Measurements from ENCODE around the gene IMMP2L.

The IMMP2L gene

DNA sequence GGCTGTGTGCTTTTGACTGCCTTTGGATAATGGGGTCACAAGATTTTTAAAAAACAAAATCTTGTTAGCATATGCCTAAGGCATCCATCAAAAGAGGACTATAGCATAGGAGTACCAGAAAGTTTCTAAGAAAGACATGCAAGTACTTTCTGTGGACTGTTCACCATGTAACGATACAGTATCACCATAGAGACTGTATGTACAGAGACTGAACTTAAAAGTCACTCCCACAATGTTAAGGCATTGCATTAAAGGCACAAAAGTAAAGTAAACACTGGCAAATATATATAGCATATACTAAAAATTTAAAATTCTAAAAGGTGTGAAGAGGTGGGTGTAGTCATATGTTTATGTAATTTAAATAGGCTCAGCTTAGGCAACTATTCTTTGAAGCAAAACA lies 190.9 kb downstream of the IMMP2L start:
- no peak overlapping the region for H3K4me3 ChIP-seq (ENCODE audit: low read length, poor library complexity, severe bottlenecking)
- no peaks in the 10 kb centered on the region for H3K79me2 ChIP-seq (ENCODE audit: insufficient read depth, low read length)

DNA sequence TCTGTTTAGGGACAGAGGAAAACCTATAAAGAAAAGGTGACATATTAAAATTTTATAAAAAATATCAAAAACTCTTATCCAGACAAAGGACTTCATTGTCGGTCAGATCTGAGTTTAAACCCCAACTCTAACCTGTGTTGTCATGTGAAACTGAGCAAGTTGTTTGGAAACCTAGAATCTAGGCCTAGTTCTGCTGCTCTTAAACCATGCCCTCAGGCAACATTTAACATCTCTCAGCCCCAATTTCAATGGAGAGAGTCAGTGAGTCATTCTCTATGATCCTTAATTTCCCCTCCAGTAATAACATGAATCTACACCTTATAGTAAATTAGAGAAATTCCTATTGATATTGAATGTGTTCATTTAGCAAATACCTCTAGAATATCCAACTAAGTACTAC lies 192.3 kb downstream of the IMMP2L start:
- H3K4me3 ChIP-seq (ENCODE audit: low read length, poor library complexity, severe bottlenecking) = no peak overlapping the region
- no peaks in the 10 kb centered on the region for H3K27me3 ChIP-seq (ENCODE audit: insufficient read depth, low read length, poor library complexity, severe bottlenecking)
- no peak overlapping the region for H2AFZ ChIP-seq (ENCODE audit: low read length)
- no peak overlapping the region for H3K9ac ChIP-seq (ENCODE audit: low read depth, low read length, poor library complexity, severe bottlenecking)
- no peaks in the 10 kb centered on the region for H3K79me2 ChIP-seq (ENCODE audit: insufficient read depth, low read length)
- TF ChIP-seq, protein P1, sequence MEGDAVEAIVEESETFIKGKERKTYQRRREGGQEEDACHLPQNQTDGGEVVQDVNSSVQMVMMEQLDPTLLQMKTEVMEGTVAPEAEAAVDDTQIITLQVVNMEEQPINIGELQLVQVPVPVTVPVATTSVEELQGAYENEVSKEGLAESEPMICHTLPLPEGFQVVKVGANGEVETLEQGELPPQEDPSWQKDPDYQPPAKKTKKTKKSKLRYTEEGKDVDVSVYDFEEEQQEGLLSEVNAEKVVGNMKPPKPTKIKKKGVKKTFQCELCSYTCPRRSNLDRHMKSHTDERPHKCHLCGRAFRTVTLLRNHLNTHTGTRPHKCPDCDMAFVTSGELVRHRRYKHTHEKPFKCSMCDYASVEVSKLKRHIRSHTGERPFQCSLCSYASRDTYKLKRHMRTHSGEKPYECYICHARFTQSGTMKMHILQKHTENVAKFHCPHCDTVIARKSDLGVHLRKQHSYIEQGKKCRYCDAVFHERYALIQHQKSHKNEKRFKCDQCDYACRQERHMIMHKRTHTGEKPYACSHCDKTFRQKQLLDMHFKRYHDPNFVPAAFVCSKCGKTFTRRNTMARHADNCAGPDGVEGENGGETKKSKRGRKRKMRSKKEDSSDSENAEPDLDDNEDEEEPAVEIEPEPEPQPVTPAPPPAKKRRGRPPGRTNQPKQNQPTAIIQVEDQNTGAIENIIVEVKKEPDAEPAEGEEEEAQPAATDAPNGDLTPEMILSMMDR (conservative IDR thresholded peaks at IDR 0.05; ENCODE audit: low read length) = no peak
- TF ChIP-seq EZH2phosphoT487 (IDR thresholded peaks at IDR 0.05; ENCODE audit: borderline replicate concordance) = no peak
- no peak overlapping the region for H3K4me2 ChIP-seq (ENCODE audit: low read depth, low read length, poor library complexity, severe bottlenecking)
- no peaks in the 10 kb centered on the region for H4K20me1 ChIP-seq (ENCODE audit: insufficient read depth, low read length, poor library complexity, severe bottlenecking)
- no peaks in the 10 kb centered on the region for H3F3A ChIP-seq (ENCODE audit: low read depth)
- H3K36me3 ChIP-seq (ENCODE audit: insufficient read depth, low read length) = no peaks in the 10 kb centered on the region
- no peaks in the 10 kb centered on the region for H3K9me3 ChIP-seq (ENCODE audit: insufficient read depth, low read depth, low read length)
- peaks cover 21% of the 10 kb centered on the region for H3K4me1 ChIP-seq (ENCODE audit: insufficient read depth, low read length, poor library complexity, severe bottlenecking)
- H3K9me2 ChIP-seq (replicated peaks; ENCODE audit: low read depth, low read length) = no peaks in the 10 kb centered on the region

More for the DNA sequence above, 190.9 kb downstream of the IMMP2L start:
- H3K9ac ChIP-seq (ENCODE audit: low read depth, low read length, poor library complexity, severe bottlenecking) = no peak overlapping the region
- H2AFZ ChIP-seq (ENCODE audit: low read length) = no peak overlapping the region
- no peaks in the 10 kb centered on the region for H3K36me3 ChIP-seq (ENCODE audit: insufficient read depth, low read length)
- TF ChIP-seq EZH2phosphoT487 (IDR thresholded peaks at IDR 0.05; ENCODE audit: borderline replicate concordance) = no peak
- TF ChIP-seq, protein P1 (conservative IDR thresholded peaks at IDR 0.05; ENCODE audit: low read length) = no peak
- H3K27me3 ChIP-seq (ENCODE audit: insufficient read depth, low read length, poor library complexity, severe bottlenecking) = no peaks in the 10 kb centered on the region
- no peak overlapping the region for H3K4me2 ChIP-seq (ENCODE audit: low read depth, low read length, poor library complexity, severe bottlenecking)
- H3K4me1 ChIP-seq (ENCODE audit: insufficient read depth, low read length, poor library complexity, severe bottlenecking) = peaks cover 21% of the 10 kb centered on the region
- no peaks in the 10 kb centered on the region for H3K9me3 ChIP-seq (ENCODE audit: insufficient read depth, low read depth, low read length)
- H4K20me1 ChIP-seq (ENCODE audit: insufficient read depth, low read length, poor library complexity, severe bottlenecking) = no peaks in the 10 kb centered on the region
- H3K9me2 ChIP-seq (replicated peaks; ENCODE audit: low read depth, low read length) = no peaks in the 10 kb centered on the region
- no peaks in the 10 kb centered on the region for H3F3A ChIP-seq (ENCODE audit: low read depth)

GRCh38 chr7:111368381-111369065 lies 193.8 kb downstream of the IMMP2L start:
- no peaks in the 10 kb centered on the region for H3F3A ChIP-seq (ENCODE audit: low read depth)
- no peak overlapping the region for H3K4me3 ChIP-seq (ENCODE audit: low read length, poor library complexity, severe bottlenecking)
- no peaks in the 10 kb centered on the region for H3K27me3 ChIP-seq (ENCODE audit: insufficient read depth, low read length, poor library complexity, severe bottlenecking)
- no peaks in the 10 kb centered on the region for H3K79me2 ChIP-seq (ENCODE audit: insufficient read depth, low read length)
- H3K9me2 ChIP-seq (replicated peaks; ENCODE audit: low read depth, low read length) = no peaks in the 10 kb centered on the region
- H2AFZ ChIP-seq (ENCODE audit: low read length) = no peak overlapping the region
- H3K9me3 ChIP-seq (ENCODE audit: insufficient read depth, low read depth, low read length) = no peaks in the 10 kb centered on the region
- no peaks in the 10 kb centered on the region for H3K36me3 ChIP-seq (ENCODE audit: insufficient read depth, low read length)
- H3K4me1 ChIP-seq (ENCODE audit: insufficient read depth, low read length, poor library complexity, severe bottlenecking) = peaks cover 21% of the 10 kb centered on the region
- no peaks in the 10 kb centered on the region for H4K20me1 ChIP-seq (ENCODE audit: insufficient read depth, low read length, poor library complexity, severe bottlenecking)
- no peak for TF ChIP-seq EZH2phosphoT487 (IDR thresholded peaks at IDR 0.05; ENCODE audit: borderline replicate concordance)
- TF ChIP-seq, protein P1 (conservative IDR thresholded peaks at IDR 0.05; ENCODE audit: low read length) = no peak
- no peak overlapping the region for H3K9ac ChIP-seq (ENCODE audit: low read depth, low read length, poor library complexity, severe bottlenecking)
- no peak overlapping the region for H3K4me2 ChIP-seq (ENCODE audit: low read depth, low read length, poor library complexity, severe bottlenecking)

All from Loucy (cell line).